Endodermal cell (in vitro differentiated cells): ENCODE results near the gene GNAO1. TPM values are rescaled to one million over a fixed set of nuclear protein-coding genes. Genes with fewer than 3 reads are reported as not detected.

ENCODE experiments used
- DNase-seq: peaks from one replicate; pipeline ENCODE4 v3.0.0-alpha.2; 2017
- H3K27ac ChIP-seq: 2 replicates; pipeline ENCODE4 v1.5.1; 2013; ENCODE audit warnings: mild to moderate bottlenecking, low read depth, low read length, moderate library complexity
- H3K27me3 ChIP-seq: 2 replicates; pipeline ENCODE4 v1.6.1; 2013; ENCODE audit warnings: mild to moderate bottlenecking, low read length, moderate library complexity; ENCODE audit not compliant: insufficient read depth, control insufficient read depth, poor library complexity, severe bottlenecking
- H3K36me3 ChIP-seq: 2 replicates; pipeline ENCODE4 v1.7.0; 2013; ENCODE audit warnings: mild to moderate bottlenecking, low read length, moderate library complexity; ENCODE audit not compliant: control insufficient read depth, insufficient read depth
- H3K4me1 ChIP-seq: one replicate; pipeline ENCODE4 v1.7.0; 2013; ENCODE audit warnings: low read length; ENCODE audit not compliant: control insufficient read depth, insufficient read depth
- H3K4me3 ChIP-seq: 2 replicates; pipeline ENCODE4 v1.5.1; 2013; ENCODE audit warnings: mild to moderate bottlenecking, low read length, moderate library complexity
- H3K9ac ChIP-seq: 2 replicates; pipeline ENCODE4 v1.6.1; 2013; ENCODE audit warnings: mild to moderate bottlenecking, low read length, moderate library complexity; ENCODE audit not compliant: poor library complexity, severe bottlenecking; ENCODE audit errors: extremely low read depth
- H3K9me3 ChIP-seq: 2 replicates; pipeline ENCODE4 v1.6.1; 2013; ENCODE audit warnings: mild to moderate bottlenecking, low read length, moderate library complexity; ENCODE audit not compliant: control insufficient read depth
- H3K27ac Mint-ChIP-seq: 2 replicates; pipeline ENCODE4 v1.8.0; 2020; ENCODE audit warnings: mixed read lengths
- H3K27me3 Mint-ChIP-seq: 2 replicates; pipeline ENCODE4 v1.8.0; 2021; ENCODE audit warnings: mild to moderate bottlenecking, mixed read lengths; ENCODE audit not compliant: insufficient read depth
- H3K36me3 Mint-ChIP-seq: 2 replicates; pipeline ENCODE4 v1.8.0; 2020; ENCODE audit warnings: low read depth, mixed read lengths
- H3K4me1 Mint-ChIP-seq: 2 replicates; pipeline ENCODE4 v1.8.0; 2020; ENCODE audit warnings: mixed read lengths
- H3K4me3 Mint-ChIP-seq: 2 replicates; pipeline ENCODE4 v1.8.0; 2020; ENCODE audit warnings: mild to moderate bottlenecking, moderate library complexity, mixed read lengths
- H3K9me3 Mint-ChIP-seq: 2 replicates; pipeline ENCODE4 v1.8.0; 2020; ENCODE audit warnings: mild to moderate bottlenecking, mixed read lengths
- CTCF ChIP-seq: fragments of 200-600 bp; sonication (generic); conservative IDR thresholded peaks from 2 replicates; pipeline ENCODE4 v1.5.0; 2021; ENCODE audit warnings: antibody characterized with exemption, mild to moderate bottlenecking
- WGBS, 2 experiments: methylation state at CpG; one replicate each; pipeline versions ENCODE4 v1.1.5 to v1.1.7; 2013; ENCODE audit warnings: missing lambda C conversion rate in 2 of 2, mixed read lengths in 1 of 2; ENCODE audit not compliant: insufficient coverage in 1 of 2, insufficient read length in 1 of 2; 5-methylcytosine and 5-hydroxymethylcytosine counted together
- total RNA-seq, 2 donors: library from RNA; stranded (reverse); fragmentation: NEBNext Ultra II Directional in 1 of 2; extraction: Animal tissue kit (Norgen Biotek cat#: 25700) in 1 of 2; gene quantifications; 2 replicates in 1 of 2; 3 replicates in 1 of 2; pipeline ENCODE4 v1.2.1, GENCODE V29; 2021

GNAO1 gene
- total RNA-seq, 2 donors from 2014 or later, result 2.7 to 7.1 TPM

GRCh38 chr16:56355221-56355620, 163.9 kb downstream of the GNAO1 start:
- Histone ChIP-seq H3K27me3 (no peaks in the 10 kb centered on the region), H3K4me3 (no peak overlapping the region), H3K9me3 (no peaks in the 10 kb centered on the region), H3K9ac (no peak overlapping the region), H3K27ac (no peak overlapping the region), H3K36me3 (no peaks in the 10 kb centered on the region), H3K4me1 (peaks cover 12% of the 10 kb centered on the region)
- no peak for TF ChIP-seq CTCF
- Mint-ChIP-seq H3K36me3 (no peaks in the 10 kb centered on the region), H3K9me3 (no peaks in the 10 kb centered on the region), H3K27ac (no peak overlapping the region), H3K27me3 (no peaks in the 10 kb centered on the region), H3K4me3 (no peak overlapping the region), H3K4me1 (peaks cover 34% of the 10 kb centered on the region)
- DNase-seq, result peak; percentile 38
- WGBS, 2 experiments, result 96 to 98% methylated on average over 5 to 8 of the region's 9 CpGs

GRCh38 chr16:56355786-56356275, 164.5 kb downstream of the GNAO1 start:
- DNase-seq, result peak; percentile 47
- no peaks in the 10 kb centered on the region for H3K27me3 ChIP-seq

DNA sequence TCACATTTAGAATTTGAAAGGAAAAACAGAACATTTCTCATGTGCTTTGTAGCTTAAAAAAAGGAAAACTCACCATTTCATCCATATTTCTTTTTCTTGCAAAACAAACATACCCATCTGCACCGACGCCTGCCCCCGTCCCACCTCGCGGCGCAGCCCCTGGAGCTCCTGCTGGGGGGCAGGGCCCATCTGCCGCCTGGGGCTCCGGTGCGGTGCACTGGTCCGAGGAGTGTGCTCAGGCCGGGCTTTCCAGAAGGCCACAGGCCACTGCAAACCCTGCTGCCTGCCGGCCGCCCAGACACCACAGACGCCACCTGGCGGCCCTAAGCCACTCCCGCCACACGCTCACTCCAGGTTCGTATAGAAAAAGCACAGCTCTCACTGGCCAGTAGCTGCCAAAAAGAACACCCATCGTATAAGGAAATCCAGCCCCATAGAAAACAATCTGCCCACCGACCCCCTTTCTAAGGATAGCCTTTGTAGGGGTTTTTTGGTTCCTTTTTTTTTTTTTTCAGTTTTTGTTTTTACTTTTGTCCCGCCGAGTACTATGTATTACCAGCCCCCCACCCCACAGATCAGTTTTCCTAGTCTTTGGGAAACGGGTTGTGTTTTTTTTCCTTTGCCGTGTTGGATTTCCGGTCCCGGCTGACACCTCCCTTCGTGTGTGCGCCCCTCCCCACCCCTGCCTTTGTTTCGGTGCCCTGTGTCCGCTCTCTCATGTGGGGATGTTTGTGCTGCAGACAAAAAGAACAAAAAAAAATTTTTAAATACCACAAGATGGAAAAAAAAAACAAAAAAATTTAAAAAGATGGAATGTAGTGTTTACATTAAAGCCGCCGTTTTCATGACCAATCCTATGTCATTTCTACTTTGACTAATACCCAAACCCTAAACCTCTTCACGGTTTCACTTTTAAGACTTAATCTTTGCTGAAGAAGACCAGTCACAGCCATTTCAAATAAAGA, 165.3 kb downstream of the GNAO1 start:
- 10 to 50% methylated on average over 1 to 31 of the region's 33 CpGs for WGBS, 2 experiments
- Mint-ChIP-seq H3K9me3 (no peaks in the 10 kb centered on the region), H3K27ac (peak overlapping the region; percentile 93), H3K4me3 (peak overlapping the region; percentile 57), H3K4me1 (peaks cover 34% of the 10 kb centered on the region), H3K27me3 (no peaks in the 10 kb centered on the region), H3K36me3 (no peaks in the 10 kb centered on the region)
- Histone ChIP-seq H3K27me3 (no peaks in the 10 kb centered on the region), H3K9ac (peak overlapping the region; percentile 49), H3K9me3 (no peaks in the 10 kb centered on the region), H3K27ac (peak overlapping the region; percentile 50), H3K4me3 (peak overlapping the region; percentile 61), H3K4me1 (peaks cover 12% of the 10 kb centered on the region), H3K36me3 (peaks cover 6% of the 10 kb centered on the region)
- peak; percentile 96 for DNase-seq
- TF ChIP-seq CTCF, result peak; percentile 95

More at GRCh38 chr16:56355786-56356275, 164.5 kb downstream of the GNAO1 start:
- H3K9ac ChIP-seq, result peak overlapping the region; percentile 49
- Mint-ChIP-seq H3K27ac (peak overlapping the region; percentile 93), H3K36me3 (no peaks in the 10 kb centered on the region), H3K9me3 (no peaks in the 10 kb centered on the region), H3K4me3 (peak overlapping the region; percentile 57), H3K4me1 (peaks cover 34% of the 10 kb centered on the region), H3K27me3 (no peaks in the 10 kb centered on the region)
- peak overlapping the region; percentile 41 for H3K27ac ChIP-seq
- no peak for TF ChIP-seq CTCF
- peaks cover 2% of the 10 kb centered on the region for H3K36me3 ChIP-seq
- peak overlapping the region; percentile 61 for H3K4me3 ChIP-seq
- no peaks in the 10 kb centered on the region for H3K9me3 ChIP-seq
- H3K4me1 ChIP-seq, result peaks cover 12% of the 10 kb centered on the region
- WGBS, 2 experiments, result 71 to 100% methylated on average over 1 to 14 of the region's 14 CpGs
